Stimulated activated CD4-positive, alpha-beta T cell treated with anti-CD3 and anti-CD28 coated beads, Interleukin-4, amount 100 ng/mL, for 48 hours (primary cell): Measurements from ENCODE around the gene ATAD3C.
"Not testable (repeated sequence)": the region's sequence is repeated elsewhere in the genome, so short reads cannot be mapped to it uniquely, and the experiment has no call there.

ENCODE experiments used
- DNase-seq, 2 donors: peaks; one replicate each; pipeline ENCODE4 v3.0.0-alpha.2; 2020; ENCODE audit warnings: low read depth in 2 of 2

Gene ATAD3C

GRCh38 chr1:1508775-1509464, 59.4 kb downstream of the ATAD3C start:
- DNase-seq, result not testable (repeated sequence)

- not testable (repeated sequence) for DNase-seq
These were observed 60.0 kb downstream of the ATAD3C start for GRCh38 chr1:1509465-1509850.

- DNase-seq, result peak in 1 of 2 donors; percentile 9
These were observed 61.5 kb downstream of the ATAD3C start for GRCh38 chr1:1510912-1511532.

GRCh38 chr1:1511533-1512285, 62.2 kb downstream of the ATAD3C start, which contains the start of gene ATAD3A:
TSS of gene ATAD3A (plus strand) at chr1:1512162. CDS start at chr1:1512269, 107 bp downstream.
- DNase-seq, result peak; percentile 93 to 97

GRCh38 chr1:1512425-1512824, 62.9 kb downstream of the ATAD3C start:
- DNase-seq, result not testable (repeated sequence)

- not testable (repeated sequence) for DNase-seq
These were observed 64.2 kb downstream of the ATAD3C start for GRCh38 chr1:1513675-1514074.

- not testable (repeated sequence) for DNase-seq
These were observed 64.9 kb downstream of the ATAD3C start for GRCh38 chr1:1514376-1514775.

- not testable (repeated sequence) for DNase-seq
These were observed 67.4 kb downstream of the ATAD3C start for GRCh38 chr1:1516923-1517322.

- no peak for DNase-seq
These were observed 68.6 kb downstream of the ATAD3C start for GRCh38 chr1:1517973-1518620.

GRCh38 chr1:1518621-1519007, 69.1 kb downstream of the ATAD3C start:
- DNase-seq, result not testable (repeated sequence)
